ENCODE data around the gene SCGB1C1. TPM values are rescaled to one million over a fixed set of nuclear protein-coding genes. Genes with fewer than 3 reads are reported as not detected.

SCGB1C1 gene
- total and polyA plus RNA-seq, 4 donors: not detected

DNA sequence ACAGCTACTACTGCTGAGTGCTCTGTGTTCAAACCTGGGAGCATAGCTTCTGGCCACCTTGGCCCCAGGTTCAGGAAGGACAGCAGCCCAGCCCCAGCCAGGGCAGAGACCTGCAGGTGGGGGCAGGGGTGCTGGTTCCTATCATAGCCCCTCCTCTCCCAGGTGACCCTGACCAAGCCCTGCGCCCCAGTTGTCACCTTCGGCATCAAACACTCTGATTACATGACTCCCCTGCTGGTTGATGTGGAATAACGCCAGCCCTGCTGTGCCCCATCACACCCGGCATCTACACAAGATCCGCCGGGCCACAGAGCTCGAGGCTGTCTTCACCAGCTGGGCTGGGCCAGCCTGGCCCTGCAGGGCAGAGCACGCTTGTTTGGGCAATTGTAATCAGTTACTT is 6.9 kb downstream of the SCGB1C1 start:
- Histone ChIP-seq H3K27ac (ENCODE audit: low read depth in 1 of 2, low read length in 2 of 2) (no peak overlapping the region), H3K4me1 (ENCODE audit: control insufficient read depth in 4 of 4, insufficient read depth in 4 of 4, low read length in 3 of 4) (no peaks in the 10 kb centered on the region), H3K4me3 (ENCODE audit: low read depth in 1 of 3, low read length in 3 of 3) (no peak overlapping the region), H3K36me3 (ENCODE audit: control insufficient read depth in 4 of 4, insufficient read depth in 3 of 4, low read depth in 1 of 4, low read length in 3 of 4) (peaks cover 5 to 20% (median 9%) of the 10 kb centered on the region in 4 donors), H3K27me3 (ENCODE audit: control insufficient read depth in 4 of 4, insufficient read depth in 4 of 4, low read length in 3 of 4) (no peaks in the 10 kb centered on the region), H3K9ac (ENCODE audit: low read depth in 1 of 2, low read length in 2 of 2) (no peak overlapping the region), H3K9me3 (ENCODE audit: control insufficient read depth in 4 of 4, low read length in 3 of 4) (no peaks in the 10 kb centered on the region)
- WGBS: 86% methylated on average over 8 of the region's 8 CpGs
- TF ChIP-seq, protein P1, sequence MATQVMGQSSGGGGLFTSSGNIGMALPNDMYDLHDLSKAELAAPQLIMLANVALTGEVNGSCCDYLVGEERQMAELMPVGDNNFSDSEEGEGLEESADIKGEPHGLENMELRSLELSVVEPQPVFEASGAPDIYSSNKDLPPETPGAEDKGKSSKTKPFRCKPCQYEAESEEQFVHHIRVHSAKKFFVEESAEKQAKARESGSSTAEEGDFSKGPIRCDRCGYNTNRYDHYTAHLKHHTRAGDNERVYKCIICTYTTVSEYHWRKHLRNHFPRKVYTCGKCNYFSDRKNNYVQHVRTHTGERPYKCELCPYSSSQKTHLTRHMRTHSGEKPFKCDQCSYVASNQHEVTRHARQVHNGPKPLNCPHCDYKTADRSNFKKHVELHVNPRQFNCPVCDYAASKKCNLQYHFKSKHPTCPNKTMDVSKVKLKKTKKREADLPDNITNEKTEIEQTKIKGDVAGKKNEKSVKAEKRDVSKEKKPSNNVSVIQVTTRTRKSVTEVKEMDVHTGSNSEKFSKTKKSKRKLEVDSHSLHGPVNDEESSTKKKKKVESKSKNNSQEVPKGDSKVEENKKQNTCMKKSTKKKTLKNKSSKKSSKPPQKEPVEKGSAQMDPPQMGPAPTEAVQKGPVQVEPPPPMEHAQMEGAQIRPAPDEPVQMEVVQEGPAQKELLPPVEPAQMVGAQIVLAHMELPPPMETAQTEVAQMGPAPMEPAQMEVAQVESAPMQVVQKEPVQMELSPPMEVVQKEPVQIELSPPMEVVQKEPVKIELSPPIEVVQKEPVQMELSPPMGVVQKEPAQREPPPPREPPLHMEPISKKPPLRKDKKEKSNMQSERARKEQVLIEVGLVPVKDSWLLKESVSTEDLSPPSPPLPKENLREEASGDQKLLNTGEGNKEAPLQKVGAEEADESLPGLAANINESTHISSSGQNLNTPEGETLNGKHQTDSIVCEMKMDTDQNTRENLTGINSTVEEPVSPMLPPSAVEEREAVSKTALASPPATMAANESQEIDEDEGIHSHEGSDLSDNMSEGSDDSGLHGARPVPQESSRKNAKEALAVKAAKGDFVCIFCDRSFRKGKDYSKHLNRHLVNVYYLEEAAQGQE (IDR thresholded peaks at IDR 0.05): no peak
- TF ChIP-seq FOXA2 (IDR thresholded peaks at IDR 0.05) (no peak), EGR1 (IDR thresholded peaks at IDR 0.05; ENCODE audit: low read depth in 2 of 2) (no peak), HNF4A (conservative IDR thresholded peaks at IDR 0.05) (no peak), GABPA (IDR thresholded peaks at IDR 0.05 in 1 of 2, conservative IDR thresholded peaks at IDR 0.05 in 1 of 2) (no peak), FOXA1 (IDR thresholded peaks at IDR 0.05) (no peak), RAD21 (IDR thresholded peaks at IDR 0.05) (no peak), YY1 (IDR thresholded peaks at IDR 0.05) (no peak)
- TF ChIP-seq, protein P2, sequence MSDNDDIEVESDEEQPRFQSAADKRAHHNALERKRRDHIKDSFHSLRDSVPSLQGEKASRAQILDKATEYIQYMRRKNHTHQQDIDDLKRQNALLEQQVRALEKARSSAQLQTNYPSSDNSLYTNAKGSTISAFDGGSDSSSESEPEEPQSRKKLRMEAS (IDR thresholded peaks at IDR 0.05): no peak
- TF ChIP-seq, protein P3, sequence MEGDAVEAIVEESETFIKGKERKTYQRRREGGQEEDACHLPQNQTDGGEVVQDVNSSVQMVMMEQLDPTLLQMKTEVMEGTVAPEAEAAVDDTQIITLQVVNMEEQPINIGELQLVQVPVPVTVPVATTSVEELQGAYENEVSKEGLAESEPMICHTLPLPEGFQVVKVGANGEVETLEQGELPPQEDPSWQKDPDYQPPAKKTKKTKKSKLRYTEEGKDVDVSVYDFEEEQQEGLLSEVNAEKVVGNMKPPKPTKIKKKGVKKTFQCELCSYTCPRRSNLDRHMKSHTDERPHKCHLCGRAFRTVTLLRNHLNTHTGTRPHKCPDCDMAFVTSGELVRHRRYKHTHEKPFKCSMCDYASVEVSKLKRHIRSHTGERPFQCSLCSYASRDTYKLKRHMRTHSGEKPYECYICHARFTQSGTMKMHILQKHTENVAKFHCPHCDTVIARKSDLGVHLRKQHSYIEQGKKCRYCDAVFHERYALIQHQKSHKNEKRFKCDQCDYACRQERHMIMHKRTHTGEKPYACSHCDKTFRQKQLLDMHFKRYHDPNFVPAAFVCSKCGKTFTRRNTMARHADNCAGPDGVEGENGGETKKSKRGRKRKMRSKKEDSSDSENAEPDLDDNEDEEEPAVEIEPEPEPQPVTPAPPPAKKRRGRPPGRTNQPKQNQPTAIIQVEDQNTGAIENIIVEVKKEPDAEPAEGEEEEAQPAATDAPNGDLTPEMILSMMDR (IDR thresholded peaks at IDR 0.05; ENCODE audit: low read depth, low read length, missing input control): no peak
- DNase-seq (ENCODE audit: low spot score): no peak

DNA sequence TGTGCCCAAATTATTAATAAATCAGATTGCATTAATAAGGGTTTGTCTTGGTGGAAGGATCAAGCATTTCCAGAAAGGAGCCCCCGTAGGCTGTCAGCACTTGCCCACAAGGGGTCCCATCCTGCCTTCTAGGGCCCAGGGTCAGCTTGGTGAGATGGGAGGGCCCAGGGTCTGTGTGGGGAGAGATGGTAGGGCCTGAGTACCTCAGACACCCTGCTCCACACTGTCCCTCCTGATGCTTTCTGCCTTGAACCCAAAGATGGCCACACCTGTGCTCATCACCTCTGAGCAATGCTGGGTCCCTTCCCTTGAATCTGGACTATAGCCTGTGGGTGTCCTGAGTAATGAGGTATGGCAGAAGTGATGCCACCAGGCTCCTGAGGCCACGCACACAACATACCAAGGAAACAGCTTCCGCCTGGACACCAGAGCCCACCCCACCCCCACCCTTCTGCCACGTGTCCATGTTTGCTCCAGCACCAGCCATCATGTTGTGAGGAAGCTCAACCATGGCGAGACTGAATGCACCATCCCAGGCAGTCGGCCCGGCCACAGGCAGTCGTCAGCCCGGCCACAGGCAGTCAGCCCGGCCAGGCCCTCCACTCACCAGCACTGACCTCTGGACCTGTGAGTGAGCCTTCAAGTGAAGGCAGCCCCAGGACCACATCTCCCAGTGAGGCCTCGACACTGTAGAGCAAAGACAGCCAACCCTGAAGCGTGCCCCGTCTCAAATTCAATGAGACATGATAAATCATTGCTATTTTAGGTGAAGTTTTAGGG is 7.5 kb downstream of the SCGB1C1 start:
- Histone ChIP-seq H3K27ac (ENCODE audit: low read depth in 1 of 2, low read length in 2 of 2) (no peak overlapping the region), H3K4me3 (ENCODE audit: low read depth in 1 of 3, low read length in 3 of 3) (no peak overlapping the region), H3K9me3 (ENCODE audit: control insufficient read depth in 4 of 4, low read length in 3 of 4) (no peaks in the 10 kb centered on the region), H3K9ac (ENCODE audit: low read depth in 1 of 2, low read length in 2 of 2) (no peak overlapping the region), H3K4me1 (ENCODE audit: control insufficient read depth in 4 of 4, insufficient read depth in 4 of 4, low read length in 3 of 4) (peaks cover 0 to 3% (median 2%) of the 10 kb centered on the region in 4 donors), H3K27me3 (ENCODE audit: control insufficient read depth in 4 of 4, insufficient read depth in 4 of 4, low read length in 3 of 4) (no peaks in the 10 kb centered on the region), H3K36me3 (ENCODE audit: control insufficient read depth in 4 of 4, insufficient read depth in 3 of 4, low read depth in 1 of 4, low read length in 3 of 4) (peaks cover 5 to 27% (median 9%) of the 10 kb centered on the region in 4 donors)
- WGBS: 92% methylated on average over 13 of the region's 13 CpGs
- TF ChIP-seq RXRA (IDR thresholded peaks at IDR 0.05) (no peak), FOXA1 (IDR thresholded peaks at IDR 0.05) (no peak), TAF1 (conservative IDR thresholded peaks at IDR 0.05) (no peak), RAD21 (IDR thresholded peaks at IDR 0.05) (no peak), HNF4G (IDR thresholded peaks at IDR 0.05) (no peak), FOXA2 (IDR thresholded peaks at IDR 0.05) (no peak), HNF4A (conservative IDR thresholded peaks at IDR 0.05) (no peak)
- TF ChIP-seq, protein P2 (IDR thresholded peaks at IDR 0.05): no peak
- TF ChIP-seq, protein P4, sequence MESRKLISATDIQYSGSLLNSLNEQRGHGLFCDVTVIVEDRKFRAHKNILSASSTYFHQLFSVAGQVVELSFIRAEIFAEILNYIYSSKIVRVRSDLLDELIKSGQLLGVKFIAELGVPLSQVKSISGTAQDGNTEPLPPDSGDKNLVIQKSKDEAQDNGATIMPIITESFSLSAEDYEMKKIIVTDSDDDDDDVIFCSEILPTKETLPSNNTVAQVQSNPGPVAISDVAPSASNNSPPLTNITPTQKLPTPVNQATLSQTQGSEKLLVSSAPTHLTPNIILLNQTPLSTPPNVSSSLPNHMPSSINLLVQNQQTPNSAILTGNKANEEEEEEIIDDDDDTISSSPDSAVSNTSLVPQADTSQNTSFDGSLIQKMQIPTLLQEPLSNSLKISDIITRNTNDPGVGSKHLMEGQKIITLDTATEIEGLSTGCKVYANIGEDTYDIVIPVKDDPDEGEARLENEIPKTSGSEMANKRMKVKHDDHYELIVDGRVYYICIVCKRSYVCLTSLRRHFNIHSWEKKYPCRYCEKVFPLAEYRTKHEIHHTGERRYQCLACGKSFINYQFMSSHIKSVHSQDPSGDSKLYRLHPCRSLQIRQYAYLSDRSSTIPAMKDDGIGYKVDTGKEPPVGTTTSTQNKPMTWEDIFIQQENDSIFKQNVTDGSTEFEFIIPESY (IDR thresholded peaks at IDR 0.05): no peak
- TF ChIP-seq, protein P3 (IDR thresholded peaks at IDR 0.05; ENCODE audit: low read depth, low read length, missing input control): no peak
- no peak for DNase-seq (ENCODE audit: low spot score)
